GM19238 (cell line): ENCODE results near the gene GATAD2B.
"Not testable (repeated sequence)": the region's sequence is repeated elsewhere in the genome, so short reads cannot be mapped to it uniquely, and the experiment has no call there.

ENCODE experiments used
- DNase-seq: peaks from one replicate; pipeline ENCODE4 v3.0.0; 2011; ENCODE audit warnings: low spot score; ENCODE audit not compliant: insufficient read length

GATAD2B gene

GRCh38 chr1:153778824-153779519 lies 143.8 kb downstream of the GATAD2B start:
- no peak for DNase-seq

GRCh38 chr1:153778051-153778823 lies 144.5 kb downstream of the GATAD2B start:
- no peak for DNase-seq

DNA sequence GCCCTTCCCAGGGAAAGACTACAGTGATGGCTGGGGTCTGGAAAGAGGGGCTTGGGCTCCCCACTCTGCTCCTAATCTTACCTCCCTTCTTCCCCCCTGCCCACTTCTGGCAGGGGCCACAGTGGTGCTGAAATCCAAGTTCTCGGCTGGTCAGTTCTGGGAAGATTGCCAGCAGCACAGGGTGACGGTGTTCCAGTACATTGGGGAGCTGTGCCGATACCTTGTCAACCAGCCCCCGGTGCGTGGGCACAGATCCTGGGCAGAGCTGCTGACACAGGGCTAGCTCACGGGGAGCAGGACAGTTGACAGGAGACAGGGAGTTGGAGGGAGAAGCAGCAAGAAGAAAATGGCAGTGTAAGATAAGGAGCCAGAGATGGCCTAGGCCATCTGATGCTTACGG lies 145.1 kb downstream of the GATAD2B start:
- DNase-seq, result no peak

DNA sequence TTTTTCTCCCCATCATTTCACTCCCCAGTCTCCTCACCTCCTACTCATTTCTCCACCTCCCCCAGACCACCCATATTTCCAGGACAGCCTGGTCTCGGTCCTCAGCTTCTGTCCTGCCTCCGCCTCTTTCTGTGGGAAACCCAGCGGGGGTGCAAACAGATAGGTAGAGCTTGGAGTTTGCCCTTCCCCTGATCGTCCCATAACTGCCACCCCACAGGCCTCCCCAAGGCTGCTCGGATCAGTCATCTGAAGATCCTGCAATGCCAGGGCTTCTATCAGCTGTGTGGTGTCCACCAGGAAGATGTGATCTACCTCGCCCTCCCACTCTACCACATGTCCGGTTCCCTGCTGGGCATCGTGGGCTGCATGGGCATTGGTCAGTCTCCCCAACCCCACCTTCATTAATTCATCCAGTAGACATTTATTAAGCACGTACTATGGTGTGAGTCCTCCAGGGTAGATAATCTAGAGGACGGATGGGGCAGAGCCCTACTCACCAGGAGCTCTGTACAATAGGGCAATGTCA lies 145.9 kb downstream of the GATAD2B start:
- no peak for DNase-seq

DNA sequence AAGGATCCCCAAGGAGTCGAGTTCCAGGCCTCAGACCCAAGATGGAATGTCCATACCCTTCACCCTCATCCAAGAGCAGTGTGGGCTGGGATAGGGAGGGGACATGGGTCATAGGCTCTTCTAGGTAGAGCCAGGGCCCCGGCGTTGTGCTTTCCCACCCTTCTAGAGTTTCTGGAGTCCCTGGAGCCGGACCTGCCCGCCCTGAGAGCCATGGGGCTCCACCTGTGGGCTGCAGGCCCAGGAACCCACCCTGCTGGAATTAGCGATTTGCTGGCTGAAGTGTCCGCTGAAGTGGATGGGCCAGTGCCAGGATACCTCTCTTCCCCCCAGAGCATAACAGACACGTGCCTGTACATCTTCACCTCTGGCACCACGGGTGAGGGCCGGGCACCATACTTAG lies 146.4 kb downstream of the GATAD2B start:
- DNase-seq, result no peak

DNA sequence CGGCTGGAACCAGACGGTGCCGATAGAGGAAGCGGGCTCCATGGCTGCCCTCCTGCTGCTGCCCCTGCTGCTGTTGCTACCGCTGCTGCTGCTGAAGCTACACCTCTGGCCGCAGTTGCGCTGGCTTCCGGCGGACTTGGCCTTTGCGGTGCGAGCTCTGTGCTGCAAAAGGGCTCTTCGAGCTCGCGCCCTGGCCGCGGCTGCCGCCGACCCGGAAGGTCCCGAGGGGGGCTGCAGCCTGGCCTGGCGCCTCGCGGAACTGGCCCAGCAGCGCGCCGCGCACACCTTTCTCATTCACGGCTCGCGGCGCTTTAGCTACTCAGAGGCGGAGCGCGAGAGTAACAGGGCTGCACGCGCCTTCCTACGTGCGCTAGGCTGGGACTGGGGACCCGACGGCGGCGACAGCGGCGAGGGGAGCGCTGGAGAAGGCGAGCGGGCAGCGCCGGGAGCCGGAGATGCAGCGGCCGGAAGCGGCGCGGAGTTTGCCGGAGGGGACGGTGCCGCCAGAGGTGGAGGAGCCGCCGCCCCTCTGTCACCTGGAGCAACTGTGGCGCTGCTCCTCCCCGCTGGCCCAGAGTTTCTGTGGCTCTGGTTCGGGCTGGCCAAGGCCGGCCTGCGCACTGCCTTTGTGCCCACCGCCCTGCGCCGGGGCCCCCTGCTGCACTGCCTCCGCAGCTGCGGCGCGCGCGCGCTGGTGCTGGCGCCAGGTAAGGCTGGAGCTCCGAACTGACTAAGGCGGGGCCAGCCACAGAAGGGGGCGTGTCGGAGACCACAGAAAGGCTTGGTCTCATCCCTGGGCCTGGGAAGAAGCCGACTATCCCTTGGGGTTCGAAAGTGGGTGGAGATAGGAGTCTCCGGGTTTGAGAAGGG lies 147.1 kb downstream of the GATAD2B start:
- DNase-seq, result peak; percentile 57

DNA sequence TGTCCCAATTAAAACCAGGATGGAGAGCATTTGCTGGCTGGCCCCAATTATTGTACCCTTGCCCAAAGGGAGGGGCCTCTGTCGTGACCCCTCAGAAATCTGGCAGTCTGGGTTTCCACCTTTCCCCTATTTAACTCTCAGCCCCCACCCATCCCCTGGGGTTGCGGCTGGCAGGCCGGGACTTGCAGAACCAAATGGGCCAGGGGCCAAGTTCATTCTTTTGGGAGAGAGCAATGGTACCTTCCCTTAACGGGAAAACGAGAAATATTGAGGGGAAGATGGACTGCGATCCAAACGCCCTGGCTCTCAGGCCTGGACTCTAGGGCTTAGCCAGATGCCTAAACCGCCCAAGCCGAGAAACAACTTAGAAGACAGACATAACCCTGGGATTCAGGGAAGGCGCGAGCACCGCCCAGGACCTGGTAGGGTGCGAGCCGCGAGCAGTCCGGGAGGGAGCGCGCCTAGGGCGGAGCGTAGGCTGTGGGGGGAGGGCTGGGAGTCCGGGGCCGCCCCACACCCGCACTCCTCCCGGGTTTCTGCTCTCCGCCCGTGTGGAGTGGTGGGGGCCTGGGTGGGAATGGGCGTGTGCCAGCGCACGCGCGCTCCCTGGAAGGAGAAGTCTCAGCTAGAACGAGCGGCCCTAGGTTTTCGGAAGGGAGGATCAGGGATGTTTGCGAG lies 147.9 kb downstream of the GATAD2B start, which contains the start of gene SLC27A3:
SLC27A3 (plus strand) TSS at position 628 of the 678 bp plus-strand sequence. CDS start 91 bp downstream, outside the sequence.
- peak; percentile 35 for DNase-seq

DNA sequence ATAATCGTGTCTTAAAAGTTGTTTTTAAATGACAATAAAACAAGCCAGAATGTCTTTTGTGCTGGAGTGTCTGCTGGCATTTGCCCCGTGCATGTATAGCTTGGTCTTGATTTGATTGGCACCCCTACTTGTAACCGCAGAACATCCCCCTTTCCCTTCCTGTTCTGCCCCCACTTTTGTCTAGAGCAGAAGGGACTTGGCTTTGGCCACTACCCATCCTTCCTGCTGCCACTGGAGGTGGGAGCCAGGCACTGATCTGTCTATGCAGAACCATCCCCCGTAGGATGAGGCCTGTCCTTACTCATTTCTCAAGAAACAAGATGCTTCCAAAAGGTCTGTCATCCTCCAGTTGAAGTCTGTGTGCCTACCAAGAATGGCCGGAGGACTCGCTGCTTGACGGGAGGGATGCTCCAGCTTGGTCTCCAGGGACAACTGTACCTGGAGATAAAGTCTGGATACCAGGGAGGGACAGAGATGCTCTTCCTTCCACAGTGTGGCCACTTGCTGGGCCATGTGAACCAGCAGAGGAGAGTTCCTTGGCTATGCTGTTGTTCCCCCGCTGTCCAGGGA lies 148.7 kb downstream of the GATAD2B start:
- no peak for DNase-seq

GRCh38 chr1:153773096-153773921 lies 149.5 kb downstream of the GATAD2B start:
- no peak for DNase-seq

DNA sequence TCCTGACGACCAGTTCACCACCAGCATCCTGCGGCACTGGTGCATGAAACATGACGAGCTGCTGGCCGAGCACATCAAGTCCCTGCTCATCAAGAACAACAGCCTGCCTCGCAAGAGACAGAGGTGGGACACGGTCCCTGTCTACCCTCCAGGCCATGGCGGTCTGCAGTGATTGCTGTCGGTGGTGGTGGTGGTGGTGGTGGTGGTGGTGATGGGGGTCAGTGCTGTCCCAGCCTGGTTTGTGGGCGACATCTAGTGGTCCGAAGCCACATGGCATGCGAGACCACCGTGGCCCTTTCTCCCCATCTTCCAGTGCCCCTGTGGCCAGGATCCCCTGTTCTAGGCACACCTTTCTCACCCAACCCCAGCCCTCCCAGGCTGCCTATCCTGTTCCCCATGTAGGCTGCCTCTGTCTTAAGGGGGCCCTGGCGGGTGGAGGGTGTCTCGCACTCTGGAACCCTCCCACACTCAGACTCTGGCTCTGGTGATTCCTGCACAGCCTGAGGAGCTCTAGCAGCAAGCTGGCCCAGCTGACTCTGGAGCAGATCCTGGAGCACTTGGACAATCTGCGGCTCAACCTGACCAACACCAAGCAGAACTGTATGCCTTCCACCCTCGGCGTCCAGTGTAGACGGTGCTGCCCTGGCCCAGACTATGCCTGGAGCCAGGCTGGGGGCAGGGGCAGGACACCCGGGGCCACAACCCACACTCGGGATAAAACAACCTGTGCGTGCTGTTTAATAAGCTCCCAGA lies 150.8 kb downstream of the GATAD2B start:
- DNase-seq, result no peak

GRCh38 chr1:153771261-153771660 lies 151.5 kb downstream of the GATAD2B start:
- no peak for DNase-seq

DNA sequence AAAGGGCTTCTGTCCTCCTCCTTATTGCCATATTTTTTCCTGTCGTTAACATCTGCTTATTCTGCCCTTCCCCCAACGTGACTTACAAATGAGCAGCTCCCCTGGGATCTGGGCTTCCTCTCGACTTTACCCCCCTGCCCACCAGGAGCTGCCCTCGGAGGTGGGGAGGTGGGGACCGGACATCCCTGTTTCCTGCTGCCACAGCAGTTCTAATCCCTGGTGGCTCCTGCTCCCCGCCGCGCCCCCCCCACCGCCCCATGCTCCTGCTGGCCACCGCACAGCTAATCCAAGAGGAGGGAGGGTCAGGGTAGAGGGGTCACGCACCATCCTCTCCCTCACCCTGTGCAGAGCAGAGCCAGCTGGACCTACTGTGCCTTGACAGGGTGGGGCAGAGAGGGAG lies 152.0 kb downstream of the GATAD2B start:
- DNase-seq, result no peak

DNA sequence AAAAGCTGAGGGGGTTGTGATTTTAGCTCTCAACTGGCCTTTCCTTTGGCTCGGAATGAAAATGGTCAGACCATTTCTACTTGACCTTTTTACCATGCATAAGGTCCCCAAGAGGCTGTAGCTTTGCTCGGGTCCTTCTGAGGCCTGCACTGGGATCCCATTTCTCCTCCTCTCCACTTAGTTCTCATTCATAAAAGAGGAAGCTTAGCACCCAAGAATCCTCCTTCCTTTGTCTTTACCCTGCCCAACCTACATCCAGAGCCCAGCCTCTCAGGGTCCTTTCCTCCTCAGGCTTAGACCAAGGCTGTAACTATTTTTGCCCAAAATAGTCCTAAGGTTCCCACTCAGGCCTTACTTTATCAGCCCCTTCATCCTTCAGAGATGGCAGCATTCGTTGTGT lies 153.6 kb downstream of the GATAD2B start:
- DNase-seq, result no peak

DNA sequence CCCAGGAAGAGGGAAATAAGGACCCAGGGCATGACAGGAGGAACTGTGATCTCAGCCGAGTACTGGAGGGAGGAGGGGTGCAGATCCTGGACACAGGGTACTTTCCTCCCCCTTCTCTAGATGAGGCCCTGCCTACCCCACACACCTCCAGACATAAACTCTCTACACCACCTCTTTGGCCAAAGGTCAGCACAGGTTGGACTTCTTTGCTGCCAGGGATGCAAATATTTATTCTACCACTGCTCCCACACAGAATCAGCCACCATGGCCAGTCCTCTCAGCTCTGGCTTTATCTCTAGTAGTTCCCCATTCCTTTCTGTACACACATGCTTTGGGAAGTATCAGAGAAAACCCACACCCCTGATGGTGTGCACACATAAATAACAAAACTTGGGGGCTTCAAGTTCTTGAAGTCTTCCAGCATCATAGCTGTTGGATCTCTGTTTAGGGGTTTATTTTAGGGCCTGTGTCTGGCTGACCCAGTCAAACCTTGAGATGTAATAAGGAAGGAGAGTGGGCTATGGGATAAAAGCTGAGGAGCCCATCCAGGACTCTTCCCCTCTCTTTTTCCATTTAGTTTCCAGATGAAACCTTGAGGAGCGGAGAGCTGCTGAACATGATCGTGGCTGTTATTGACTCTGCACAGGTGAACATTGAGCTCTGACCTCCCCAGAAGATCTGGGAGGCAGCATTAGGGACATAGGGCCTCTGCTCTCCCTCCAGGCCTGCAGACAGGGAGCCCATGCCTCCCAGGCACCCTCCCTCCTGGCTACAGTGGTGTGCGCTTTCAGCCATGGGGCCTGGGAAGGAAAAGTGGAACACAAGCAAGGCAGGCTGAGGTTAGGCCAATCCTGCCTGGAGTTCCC lies 154.2 kb downstream of the GATAD2B start:
- DNase-seq, result no peak

DNA sequence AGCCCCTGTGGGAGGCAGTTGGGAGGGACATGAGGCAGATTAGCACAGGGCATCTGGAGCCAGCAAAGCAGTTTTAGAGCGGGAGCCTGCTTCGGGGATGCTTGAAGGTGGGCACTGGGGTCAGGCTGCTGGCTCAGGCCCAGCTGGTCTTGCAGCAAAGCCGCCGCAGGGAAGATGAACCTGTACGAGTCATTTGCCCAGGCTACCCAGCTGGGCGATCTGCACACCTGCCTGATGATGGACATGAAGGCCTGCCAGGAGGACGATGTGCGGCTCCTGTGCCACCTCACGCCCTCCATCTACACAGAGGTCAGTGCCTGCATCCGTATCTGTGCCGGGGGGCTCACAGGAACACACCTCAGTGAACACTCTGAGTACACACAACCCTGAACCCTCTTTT lies 155.3 kb downstream of the GATAD2B start:
- DNase-seq, result no peak

DNA sequence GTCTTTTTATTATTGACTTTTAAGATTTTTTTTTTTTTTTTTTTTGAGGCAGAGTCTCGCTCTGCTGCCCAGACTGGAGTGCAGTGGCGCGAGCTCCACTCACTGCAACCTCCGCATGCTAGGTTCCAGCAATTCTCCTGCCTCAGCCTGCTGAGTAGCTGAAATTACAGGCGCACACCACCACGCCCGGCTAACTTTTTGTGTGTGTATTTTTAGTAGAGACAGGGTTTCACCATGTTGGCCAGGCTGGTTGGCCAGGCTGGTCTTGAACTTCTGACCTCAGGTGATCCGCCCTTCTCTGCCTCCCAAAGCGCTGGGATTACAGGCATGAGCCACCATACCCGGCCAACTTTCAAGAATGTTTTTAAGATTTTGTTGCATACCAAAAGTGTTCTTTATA lies 156.1 kb downstream of the GATAD2B start:
- DNase-seq, result not testable (repeated sequence)

- no peak for DNase-seq
Observed at GRCh38 chr1:153764310-153764709, 158.5 kb downstream of the GATAD2B start.
